Parathyroid adenoma (tissue), 2 donors: ENCODE results near the gene MTHFR.

Experiments
- H2AFZ ChIP-seq: fragments of 300-600 bp; sonication (generic); one replicate; pipeline ENCODE4 v1.7.0; 2017; ENCODE audit warnings: antibody characterized with exemption, mild to moderate bottlenecking
- H3K27ac ChIP-seq: fragments of 300-600 bp; sonication (generic); one replicate; pipeline ENCODE4 v1.7.0; 2017
- H3K27me3 ChIP-seq: fragments of 300-600 bp; sonication (generic); one replicate; pipeline ENCODE4 v1.7.0; 2017; ENCODE audit warnings: low read length; ENCODE audit not compliant: control insufficient read depth, insufficient read depth
- H3K36me3 ChIP-seq: fragments of 300-600 bp; sonication (generic); one replicate; pipeline ENCODE4 v1.7.0; 2017; ENCODE audit warnings: low read length; ENCODE audit not compliant: control insufficient read depth, insufficient read depth
- H3K4me1 ChIP-seq: fragments of 300-600 bp; sonication (generic); one replicate; pipeline ENCODE4 v1.7.0; 2017; ENCODE audit warnings: control low read depth
- H3K4me2 ChIP-seq: fragments of 300-600 bp; sonication (generic); one replicate; pipeline ENCODE4 v1.7.0; 2017; ENCODE audit warnings: low read length
- H3K4me3 ChIP-seq: fragments of 300-600 bp; sonication (generic); one replicate; pipeline ENCODE4 v1.7.0; 2017; ENCODE audit warnings: low read depth, low read length
- H3K79me2 ChIP-seq: fragments of 300-600 bp; sonication (generic); one replicate; pipeline ENCODE4 v1.7.0; 2017; ENCODE audit warnings: control low read depth
- H3K9ac ChIP-seq: fragments of 300-600 bp; sonication (generic); one replicate; pipeline ENCODE4 v1.7.0; 2017; ENCODE audit warnings: mild to moderate bottlenecking
- H3K9me3 ChIP-seq: fragments of 300-600 bp; sonication (generic); one replicate; pipeline ENCODE4 v1.7.0; 2017; ENCODE audit warnings: low read length; ENCODE audit not compliant: control insufficient read depth
- CTCF ChIP-seq: fragments of 300-600 bp; sonication (generic); IDR thresholded peaks from one replicate; pipeline ENCODE4 v1.7.0; 2017; ENCODE audit warnings: antibody characterized with exemption, mild to moderate bottlenecking
- donor health status: primary hyperparathyroidism.

MTHFR gene

GRCh38 chr1:11837767-11838348 lies 32.1 kb upstream of the MTHFR start:
- no peak overlapping the region for H3K4me3 ChIP-seq
- no peaks in the 10 kb centered on the region for H3K27me3 ChIP-seq
- no peaks in the 10 kb centered on the region for H3K79me2 ChIP-seq
- no peak overlapping the region for H3K9ac ChIP-seq
- H3K4me2 ChIP-seq = no peak overlapping the region
- H3K27ac ChIP-seq = no peak overlapping the region
- no peaks in the 10 kb centered on the region for H3K9me3 ChIP-seq
- TF ChIP-seq CTCF = no peak
- H3K4me1 ChIP-seq = no peaks in the 10 kb centered on the region
- H3K36me3 ChIP-seq = no peaks in the 10 kb centered on the region
- H2AFZ ChIP-seq = no peak overlapping the region

- H3K27ac ChIP-seq = no peak overlapping the region
- no peak for TF ChIP-seq CTCF
- H3K4me2 ChIP-seq = no peak overlapping the region
- H2AFZ ChIP-seq = no peak overlapping the region
- no peaks in the 10 kb centered on the region for H3K27me3 ChIP-seq
- H3K79me2 ChIP-seq = no peaks in the 10 kb centered on the region
- H3K36me3 ChIP-seq = no peaks in the 10 kb centered on the region
- H3K4me3 ChIP-seq = no peak overlapping the region
- H3K9me3 ChIP-seq = no peaks in the 10 kb centered on the region
- H3K9ac ChIP-seq = no peak overlapping the region
- H3K4me1 ChIP-seq = no peaks in the 10 kb centered on the region
Observed at GRCh38 chr1:11836955-11837766, 31.4 kb upstream of the MTHFR start.

GRCh38 chr1:11835441-11836225 lies 29.9 kb upstream of the MTHFR start:
- H3K27me3 ChIP-seq = no peaks in the 10 kb centered on the region
- no peaks in the 10 kb centered on the region for H3K79me2 ChIP-seq
- H2AFZ ChIP-seq = no peak overlapping the region
- H3K4me1 ChIP-seq = no peaks in the 10 kb centered on the region
- H3K36me3 ChIP-seq = no peaks in the 10 kb centered on the region
- TF ChIP-seq CTCF = no peak
- H3K27ac ChIP-seq = no peak overlapping the region
- H3K9ac ChIP-seq = no peak overlapping the region
- no peak overlapping the region for H3K4me3 ChIP-seq
- no peaks in the 10 kb centered on the region for H3K9me3 ChIP-seq
- H3K4me2 ChIP-seq = no peak overlapping the region

GRCh38 chr1:11833900-11834299 lies 28.1 kb upstream of the MTHFR start:
- Histone ChIP-seq H3K9ac (no peak overlapping the region), H3K27me3 (no peaks in the 10 kb centered on the region), H3K4me3 (no peak overlapping the region), H3K79me2 (no peaks in the 10 kb centered on the region), H3K9me3 (no peaks in the 10 kb centered on the region), H3K4me1 (no peaks in the 10 kb centered on the region), H2AFZ (no peak overlapping the region), H3K4me2 (no peak overlapping the region), H3K36me3 (no peaks in the 10 kb centered on the region), H3K27ac (no peak overlapping the region)
- no peak for TF ChIP-seq CTCF
